ENCODE measurements around the gene C2CD2L. TPM values are rescaled to one million over a fixed set of nuclear protein-coding genes. Genes with fewer than 3 reads are reported as not detected.
A peak's percentile ranks its signal among the peaks of the same experiment; 100 is the strongest.

Gene C2CD2L
- total RNA-seq, 1 experiment from 2014 or later = 7.8 TPM

DNA sequence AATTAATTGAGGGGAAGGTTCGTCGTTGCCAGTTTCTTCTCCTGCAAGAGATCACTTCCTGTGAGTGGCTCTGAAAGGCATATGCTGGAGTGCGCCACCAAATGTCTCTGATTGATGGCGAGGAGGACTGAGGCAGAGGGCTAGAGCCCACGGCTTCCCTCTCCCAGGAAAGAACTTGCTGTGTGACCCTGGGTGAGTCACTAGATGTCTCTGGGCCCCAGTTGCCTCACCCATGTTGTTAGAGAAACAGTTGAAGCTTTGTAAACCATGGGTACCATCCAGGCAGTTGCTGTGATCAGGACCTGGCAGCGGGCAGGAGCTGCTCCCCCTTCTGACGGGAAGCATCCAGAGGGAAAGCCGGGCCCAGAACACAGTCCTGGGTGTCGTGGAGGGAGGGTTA is 44.9 kb downstream of the C2CD2L start:
- no peaks in the 10 kb centered on the region for H3K9me3 Mint-ChIP-seq (ENCODE audit: low read depth, unreplicated experiment)
- DNase-seq = no peak
- CTCF ChIA-PET = no interaction called here
- intact Hi-C loops (cut with micrococcal nuclease; ENCODE audit: unreplicated experiment) = no loop called here
- TF ChIP-seq, protein P1, sequence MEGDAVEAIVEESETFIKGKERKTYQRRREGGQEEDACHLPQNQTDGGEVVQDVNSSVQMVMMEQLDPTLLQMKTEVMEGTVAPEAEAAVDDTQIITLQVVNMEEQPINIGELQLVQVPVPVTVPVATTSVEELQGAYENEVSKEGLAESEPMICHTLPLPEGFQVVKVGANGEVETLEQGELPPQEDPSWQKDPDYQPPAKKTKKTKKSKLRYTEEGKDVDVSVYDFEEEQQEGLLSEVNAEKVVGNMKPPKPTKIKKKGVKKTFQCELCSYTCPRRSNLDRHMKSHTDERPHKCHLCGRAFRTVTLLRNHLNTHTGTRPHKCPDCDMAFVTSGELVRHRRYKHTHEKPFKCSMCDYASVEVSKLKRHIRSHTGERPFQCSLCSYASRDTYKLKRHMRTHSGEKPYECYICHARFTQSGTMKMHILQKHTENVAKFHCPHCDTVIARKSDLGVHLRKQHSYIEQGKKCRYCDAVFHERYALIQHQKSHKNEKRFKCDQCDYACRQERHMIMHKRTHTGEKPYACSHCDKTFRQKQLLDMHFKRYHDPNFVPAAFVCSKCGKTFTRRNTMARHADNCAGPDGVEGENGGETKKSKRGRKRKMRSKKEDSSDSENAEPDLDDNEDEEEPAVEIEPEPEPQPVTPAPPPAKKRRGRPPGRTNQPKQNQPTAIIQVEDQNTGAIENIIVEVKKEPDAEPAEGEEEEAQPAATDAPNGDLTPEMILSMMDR (IDR thresholded peaks at IDR 0.05; ENCODE audit: unreplicated experiment) = no peak
- H3K36me3 Mint-ChIP-seq (ENCODE audit: insufficient read depth, unreplicated experiment) = peaks cover 6% of the 10 kb centered on the region
- H3K4me1 Mint-ChIP-seq (ENCODE audit: low read depth, unreplicated experiment) = peaks cover 9% of the 10 kb centered on the region
- H3K27me3 Mint-ChIP-seq (ENCODE audit: unreplicated experiment) = peaks cover 70% of the 10 kb centered on the region
- no peak overlapping the region for H3K27ac Mint-ChIP-seq (ENCODE audit: unreplicated experiment)
- H3K4me3 Mint-ChIP-seq (ENCODE audit: low read depth, unreplicated experiment) = no peak overlapping the region
- no TSS peak for BruUV-seq (replicated peaks)

DNA sequence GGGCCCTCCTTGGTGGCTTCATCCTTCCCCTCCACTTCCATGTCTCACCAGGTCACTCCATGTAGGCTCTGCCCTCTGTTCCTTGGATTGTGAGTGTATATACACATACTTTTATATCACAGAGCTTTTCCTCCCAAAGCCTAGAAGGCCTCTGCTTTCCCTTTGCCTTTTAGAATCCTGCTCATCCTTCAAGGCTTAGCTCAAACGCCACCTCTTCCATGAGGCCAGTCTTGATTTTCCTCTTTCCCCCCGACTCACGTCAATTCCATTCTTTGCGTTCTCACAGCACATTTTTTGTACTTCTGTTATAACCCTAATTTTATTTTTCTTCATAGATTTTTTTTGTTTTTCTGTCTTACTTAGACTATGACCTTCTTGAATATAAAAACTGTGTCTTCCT is 45.5 kb downstream of the C2CD2L start:
- BruUV-seq (replicated peaks) = no TSS peak
- DNase-seq = no peak
- CTCF ChIA-PET = interaction anchor here (1.2 kb wide), 1 partner anchor 8 kb away, joined by 4 read pairs; no protein-coding TSS in a partner anchor
- Mint-ChIP-seq H3K9me3 (ENCODE audit: low read depth, unreplicated experiment) (no peaks in the 10 kb centered on the region), H3K4me1 (ENCODE audit: low read depth, unreplicated experiment) (peaks cover 9% of the 10 kb centered on the region), H3K4me3 (ENCODE audit: low read depth, unreplicated experiment) (no peak overlapping the region), H3K27me3 (ENCODE audit: unreplicated experiment) (peaks cover 64% of the 10 kb centered on the region), H3K36me3 (ENCODE audit: insufficient read depth, unreplicated experiment) (peaks cover 6% of the 10 kb centered on the region), H3K27ac (ENCODE audit: unreplicated experiment) (peak overlapping the region; percentile 36)
- intact Hi-C loops (cut with micrococcal nuclease; ENCODE audit: unreplicated experiment) = no loop called here
- TF ChIP-seq, protein P1 (IDR thresholded peaks at IDR 0.05; ENCODE audit: unreplicated experiment) = no peak

DNA sequence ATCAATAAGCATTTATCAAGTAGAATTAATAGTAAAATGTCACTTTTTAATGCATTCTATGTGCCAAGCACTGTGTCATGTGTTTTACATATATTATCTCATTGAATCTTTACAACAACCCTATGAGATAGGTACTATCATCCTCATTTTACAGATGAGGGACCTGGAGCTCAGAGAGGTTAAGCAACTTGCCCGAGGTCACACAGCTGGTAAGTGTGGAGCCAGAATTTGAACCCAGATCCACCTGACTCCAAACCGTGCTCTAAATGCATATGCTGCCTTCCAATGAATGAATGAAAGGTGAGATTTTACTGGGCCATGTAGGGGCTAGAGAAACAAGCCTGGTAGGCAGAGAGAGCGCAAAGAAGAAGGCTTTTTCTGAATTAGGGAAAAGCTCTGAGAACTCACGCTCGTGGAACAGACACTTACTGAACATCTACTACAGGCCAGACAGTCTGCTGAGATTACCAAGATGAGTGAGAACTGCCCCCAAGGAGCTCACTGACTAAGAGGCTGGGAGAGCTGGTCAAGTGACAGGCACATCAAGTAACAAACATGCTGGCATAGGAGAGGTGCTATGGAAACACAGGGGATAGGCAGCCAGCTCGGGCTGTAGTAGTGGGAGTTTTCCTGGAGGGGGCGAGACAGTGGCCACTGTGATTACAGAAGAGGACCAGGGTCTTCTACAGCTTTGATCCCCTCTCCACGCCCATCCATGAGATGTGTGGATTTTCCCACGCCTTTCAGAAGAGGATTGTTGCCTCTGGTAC is 46.1 kb downstream of the C2CD2L start:
- H3K36me3 Mint-ChIP-seq (ENCODE audit: insufficient read depth, unreplicated experiment) = peaks cover 5% of the 10 kb centered on the region
- BruUV-seq (replicated peaks) = no TSS peak
- intact Hi-C loops (cut with micrococcal nuclease; ENCODE audit: unreplicated experiment) = no loop called here
- H3K4me3 Mint-ChIP-seq (ENCODE audit: low read depth, unreplicated experiment) = no peak overlapping the region
- H3K4me1 Mint-ChIP-seq (ENCODE audit: low read depth, unreplicated experiment) = peaks cover 9% of the 10 kb centered on the region
- DNase-seq = no peak
- peaks cover 58% of the 10 kb centered on the region for H3K27me3 Mint-ChIP-seq (ENCODE audit: unreplicated experiment)
- no peaks in the 10 kb centered on the region for H3K9me3 Mint-ChIP-seq (ENCODE audit: low read depth, unreplicated experiment)
- TF ChIP-seq, protein P1 (IDR thresholded peaks at IDR 0.05; ENCODE audit: unreplicated experiment) = no peak
- H3K27ac Mint-ChIP-seq (ENCODE audit: unreplicated experiment) = no peak overlapping the region
- CTCF ChIA-PET = interaction anchor here (1.2 kb wide), 2 partner anchors 8 to 43 kb away, joined by 3 to 4 read pairs; no protein-coding TSS in a partner anchor

DNA sequence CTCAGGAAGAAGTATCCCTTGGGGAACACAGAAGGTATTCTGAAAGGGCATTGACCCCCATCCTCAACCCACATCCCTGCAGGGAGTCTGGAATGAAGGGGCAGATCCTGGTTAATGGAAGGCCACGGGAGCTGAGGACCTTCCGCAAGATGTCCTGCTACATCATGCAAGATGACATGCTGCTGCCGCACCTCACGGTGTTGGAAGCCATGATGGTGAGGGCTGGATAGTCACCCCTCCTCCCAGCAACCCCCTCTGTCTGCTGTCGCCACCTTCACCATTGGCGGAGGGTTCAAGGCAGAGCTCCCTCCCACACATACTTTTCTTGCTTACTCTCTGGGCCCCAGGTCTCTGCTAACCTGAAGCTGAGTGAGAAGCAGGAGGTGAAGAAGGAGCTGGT is 47.0 kb downstream of the C2CD2L start:
- DNase-seq = no peak
- Mint-ChIP-seq H3K4me1 (ENCODE audit: low read depth, unreplicated experiment) (peaks cover 9% of the 10 kb centered on the region), H3K27me3 (ENCODE audit: unreplicated experiment) (peaks cover 66% of the 10 kb centered on the region), H3K4me3 (ENCODE audit: low read depth, unreplicated experiment) (no peak overlapping the region), H3K9me3 (ENCODE audit: low read depth, unreplicated experiment) (no peaks in the 10 kb centered on the region), H3K36me3 (ENCODE audit: insufficient read depth, unreplicated experiment) (no peaks in the 10 kb centered on the region), H3K27ac (ENCODE audit: unreplicated experiment) (no peak overlapping the region)
- CTCF ChIA-PET = interaction anchor here (1.2 kb wide), 1 partner anchor 43 kb away, joined by 3 read pairs; no protein-coding TSS in a partner anchor
- no TSS peak for BruUV-seq (replicated peaks)
- intact Hi-C loops (cut with micrococcal nuclease; ENCODE audit: unreplicated experiment) = no loop called here
- TF ChIP-seq, protein P1 (IDR thresholded peaks at IDR 0.05; ENCODE audit: unreplicated experiment) = no peak
